Measurements from ENCODE around the gene CSTF1.

The CSTF1 gene

DNA sequence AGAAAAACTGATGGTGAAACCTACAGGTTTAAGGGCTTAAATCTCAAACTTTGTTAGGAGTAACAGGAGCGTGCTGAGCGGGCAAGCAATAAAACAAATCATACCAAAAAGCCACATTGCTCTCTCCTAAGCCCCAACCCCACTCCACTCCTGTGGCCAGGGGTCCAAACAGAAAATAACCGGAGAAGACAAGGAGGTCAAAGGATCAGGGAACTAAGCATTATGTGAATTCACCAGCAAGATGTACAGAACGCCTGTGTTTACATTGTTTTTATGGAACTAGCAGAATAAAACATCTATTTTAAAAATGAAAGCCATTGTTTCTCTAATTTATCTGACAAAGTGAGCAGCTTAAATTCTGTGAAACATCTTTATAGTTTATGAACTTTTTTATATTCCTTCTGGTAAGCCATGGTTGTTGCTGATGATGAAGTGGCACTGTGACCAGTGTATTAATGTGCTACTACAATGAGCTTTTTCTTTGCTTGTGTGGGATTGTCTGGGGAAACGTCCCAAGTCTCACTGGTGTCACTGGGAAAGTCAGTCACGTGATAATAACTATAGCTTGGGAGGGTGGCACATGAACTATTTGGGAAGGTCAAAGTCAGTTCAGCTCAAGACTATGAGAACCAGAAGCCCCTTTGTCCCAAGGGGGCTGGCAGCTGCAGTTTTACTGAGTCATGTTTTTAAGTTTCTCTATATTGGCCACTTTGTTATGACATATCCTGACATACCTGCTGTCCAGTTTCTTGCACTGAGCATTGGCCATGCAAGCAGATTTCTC is 23.9 kb upstream of the CSTF1 start:
- Histone ChIP-seq H3K9me3 (ENCODE audit: control insufficient read depth in 5 of 5, low read length in 5 of 5) (no peaks in the 10 kb centered on the region), H3K4me1 (ENCODE audit: control insufficient read depth in 5 of 5, insufficient read depth in 5 of 5, low read length in 5 of 5) (no peaks in the 10 kb centered on the region), H3K27ac (ENCODE audit: low read depth, low read length) (no peak overlapping the region), H3K4me3 (ENCODE audit: low read depth in 1 of 5, low read length in 5 of 5) (no peak overlapping the region), H3K36me3 (ENCODE audit: control insufficient read depth in 5 of 5, insufficient read depth in 5 of 5, low read length in 5 of 5) (peaks cover 17 to 52% (median 41%) of the 10 kb centered on the region in 5 donors), H3K27me3 (ENCODE audit: control insufficient read depth in 5 of 5, insufficient read depth in 4 of 5, low read length in 5 of 5) (no peaks in the 10 kb centered on the region), H3K9ac (ENCODE audit: low read length in 5 of 5) (no peak overlapping the region)

DNA sequence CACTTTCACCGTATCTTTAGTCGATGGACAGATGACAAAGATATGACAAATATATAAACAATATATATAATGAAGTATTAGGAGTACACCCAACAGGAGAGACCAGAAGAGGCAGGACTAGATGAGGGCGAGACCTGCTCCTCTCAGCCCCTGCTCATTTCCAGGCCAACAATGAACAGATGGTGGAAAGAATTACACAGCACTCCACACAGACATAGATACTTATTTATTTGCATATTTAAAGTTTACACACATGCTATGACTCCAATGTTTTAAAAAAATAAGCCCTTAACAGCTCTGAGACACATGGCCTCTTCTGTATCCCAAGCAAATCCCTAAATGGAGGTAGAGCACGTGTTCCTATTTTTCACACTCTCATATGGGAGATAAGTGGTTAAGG is 23.3 kb upstream of the CSTF1 start:
- H3K27ac ChIP-seq (ENCODE audit: low read depth, low read length): no peak overlapping the region
- no peaks in the 10 kb centered on the region for H3K4me1 ChIP-seq (ENCODE audit: control insufficient read depth in 5 of 5, insufficient read depth in 5 of 5, low read length in 5 of 5)
- no peaks in the 10 kb centered on the region for H3K9me3 ChIP-seq (ENCODE audit: control insufficient read depth in 5 of 5, low read length in 5 of 5)
- no peak overlapping the region for H3K9ac ChIP-seq (ENCODE audit: low read length in 5 of 5)
- no peak overlapping the region for H3K4me3 ChIP-seq (ENCODE audit: low read depth in 1 of 5, low read length in 5 of 5)
- peaks cover 17 to 49% (median 41%) of the 10 kb centered on the region in 5 donors for H3K36me3 ChIP-seq (ENCODE audit: control insufficient read depth in 5 of 5, insufficient read depth in 5 of 5, low read length in 5 of 5)
- H3K27me3 ChIP-seq (ENCODE audit: control insufficient read depth in 5 of 5, insufficient read depth in 4 of 5, low read length in 5 of 5): no peaks in the 10 kb centered on the region

DNA sequence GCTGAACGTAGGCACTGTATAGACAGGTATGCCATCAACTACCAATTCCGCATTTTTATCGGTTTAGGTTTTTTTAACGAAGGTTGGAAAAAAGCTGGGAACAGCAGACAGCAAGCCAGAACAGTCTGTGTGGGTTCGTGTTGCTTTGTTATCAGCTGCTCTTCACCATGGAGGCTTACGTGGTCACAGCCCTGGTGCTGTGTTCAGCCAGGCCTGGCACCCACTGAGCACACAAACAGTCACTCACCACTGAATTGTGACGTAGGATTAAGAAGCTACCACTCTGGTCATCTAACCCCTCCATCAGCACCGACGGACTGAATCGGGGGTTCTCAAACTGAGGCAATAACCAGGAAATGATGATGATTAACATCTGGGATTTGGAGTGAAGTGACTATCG is 20.5 kb upstream of the CSTF1 start:
- Histone ChIP-seq H3K9me3 (ENCODE audit: control insufficient read depth in 5 of 5, low read length in 5 of 5) (no peaks in the 10 kb centered on the region), H3K4me1 (ENCODE audit: control insufficient read depth in 5 of 5, insufficient read depth in 5 of 5, low read length in 5 of 5) (no peaks in the 10 kb centered on the region), H3K9ac (ENCODE audit: low read length in 5 of 5) (no peak overlapping the region), H3K4me3 (ENCODE audit: low read depth in 1 of 5, low read length in 5 of 5) (no peak overlapping the region), H3K27ac (ENCODE audit: low read depth, low read length) (no peak overlapping the region), H3K27me3 (ENCODE audit: control insufficient read depth in 5 of 5, insufficient read depth in 4 of 5, low read length in 5 of 5) (no peaks in the 10 kb centered on the region), H3K36me3 (ENCODE audit: control insufficient read depth in 5 of 5, insufficient read depth in 5 of 5, low read length in 5 of 5) (peaks cover 7 to 23% (median 20%) of the 10 kb centered on the region in 5 donors)

DNA sequence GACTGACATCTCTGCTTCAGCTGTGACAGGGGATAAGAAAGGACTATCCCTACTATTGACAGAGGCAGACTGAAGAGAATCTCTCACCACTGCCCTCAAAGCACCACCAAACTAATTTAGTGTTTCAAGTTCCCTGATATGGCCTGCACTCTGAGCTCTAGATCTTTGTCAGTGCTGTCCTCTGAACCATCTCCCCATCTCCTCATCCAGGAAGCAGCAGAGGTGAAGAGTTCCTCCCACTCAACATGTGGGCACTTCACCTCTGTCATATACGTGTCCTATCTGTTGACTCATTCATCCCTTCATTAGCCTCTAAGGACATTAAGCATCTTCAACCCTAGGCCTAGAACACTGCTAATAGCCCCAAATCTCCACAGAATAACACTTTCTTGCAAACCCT is 19.6 kb upstream of the CSTF1 start:
- Histone ChIP-seq H3K36me3 (ENCODE audit: control insufficient read depth in 5 of 5, insufficient read depth in 5 of 5, low read length in 5 of 5) (peaks cover 2 to 14% (median 12%) of the 10 kb centered on the region in 5 donors), H3K4me3 (ENCODE audit: low read depth in 1 of 5, low read length in 5 of 5) (no peak overlapping the region), H3K9me3 (ENCODE audit: control insufficient read depth in 5 of 5, low read length in 5 of 5) (no peaks in the 10 kb centered on the region), H3K4me1 (ENCODE audit: control insufficient read depth in 5 of 5, insufficient read depth in 5 of 5, low read length in 5 of 5) (no peaks in the 10 kb centered on the region), H3K27me3 (ENCODE audit: control insufficient read depth in 5 of 5, insufficient read depth in 4 of 5, low read length in 5 of 5) (no peaks in the 10 kb centered on the region), H3K9ac (ENCODE audit: low read length in 5 of 5) (no peak overlapping the region), H3K27ac (ENCODE audit: low read depth, low read length) (no peak overlapping the region)

DNA sequence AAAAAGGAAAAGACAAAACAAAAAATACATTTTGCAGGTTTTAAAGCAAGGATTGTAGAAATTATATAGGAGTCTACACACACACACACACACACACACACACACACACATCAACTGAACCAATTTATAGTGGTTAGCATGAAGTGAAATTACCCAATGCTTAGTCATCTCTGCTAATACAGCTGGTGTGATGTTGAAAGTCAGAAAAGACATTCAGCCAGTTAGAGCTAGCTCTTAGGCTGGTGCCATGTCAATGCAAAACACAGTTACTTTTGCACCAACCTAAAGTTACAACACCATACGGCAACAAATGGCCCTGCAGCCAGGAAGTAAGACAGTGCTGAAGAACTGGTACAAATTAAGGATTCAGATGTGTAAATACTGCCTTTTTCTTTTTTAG is 18.5 kb upstream of the CSTF1 start:
- H3K27me3 ChIP-seq (ENCODE audit: control insufficient read depth in 5 of 5, insufficient read depth in 4 of 5, low read length in 5 of 5): no peaks in the 10 kb centered on the region
- peaks cover 0 to 6% (median 5%) of the 10 kb centered on the region in 5 donors for H3K36me3 ChIP-seq (ENCODE audit: control insufficient read depth in 5 of 5, insufficient read depth in 5 of 5, low read length in 5 of 5)
- no peak overlapping the region for H3K9ac ChIP-seq (ENCODE audit: low read length in 5 of 5)
- no peaks in the 10 kb centered on the region for H3K4me1 ChIP-seq (ENCODE audit: control insufficient read depth in 5 of 5, insufficient read depth in 5 of 5, low read length in 5 of 5)
- no peak overlapping the region for H3K27ac ChIP-seq (ENCODE audit: low read depth, low read length)
- no peaks in the 10 kb centered on the region for H3K9me3 ChIP-seq (ENCODE audit: control insufficient read depth in 5 of 5, low read length in 5 of 5)
- H3K4me3 ChIP-seq (ENCODE audit: low read depth in 1 of 5, low read length in 5 of 5): no peak overlapping the region

DNA sequence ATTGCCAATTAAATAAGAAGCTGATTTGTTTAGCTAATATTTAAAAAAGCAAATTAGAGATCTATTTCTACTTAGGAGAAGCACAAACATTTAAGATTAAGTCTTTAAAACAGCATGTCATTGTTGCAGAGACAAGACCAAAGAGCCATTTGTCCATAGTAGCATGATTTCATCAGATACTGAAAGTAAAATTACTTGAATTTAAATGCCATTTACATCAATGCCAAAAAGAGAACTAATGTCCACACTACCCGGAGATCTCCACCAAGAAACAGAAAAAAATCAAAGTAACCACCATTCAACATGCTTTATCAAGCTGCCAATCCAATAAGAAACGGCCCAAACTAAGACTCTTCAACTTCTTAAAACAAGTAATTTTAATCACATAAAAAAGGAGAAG is 16.1 kb upstream of the CSTF1 start:
- H3K27ac ChIP-seq (ENCODE audit: low read depth, low read length): no peak overlapping the region

DNA sequence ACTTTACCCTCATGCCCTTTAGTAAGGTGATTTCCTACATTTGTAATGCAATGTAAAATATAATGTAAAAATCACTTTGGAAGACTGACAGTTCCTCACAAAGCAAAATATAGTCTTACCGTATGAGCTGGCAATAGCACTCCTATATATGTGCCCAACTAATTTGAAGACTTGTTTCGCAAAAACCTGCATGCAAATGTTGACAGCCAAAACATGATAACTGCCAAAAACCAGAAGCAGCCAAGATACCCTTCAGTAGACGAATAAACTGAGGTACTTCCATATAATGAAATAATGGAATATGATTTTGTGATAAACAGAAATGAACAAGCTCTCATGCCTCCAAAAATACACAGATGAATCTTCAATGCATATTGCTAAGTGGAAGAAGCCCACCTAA is 14.1 kb upstream of the CSTF1 start:
- Histone ChIP-seq H3K36me3 (ENCODE audit: control insufficient read depth in 5 of 5, insufficient read depth in 5 of 5, low read length in 5 of 5) (peaks cover 0 to 4% (median 0%) of the 10 kb centered on the region in 5 donors), H3K9me3 (ENCODE audit: control insufficient read depth in 5 of 5, low read length in 5 of 5) (no peaks in the 10 kb centered on the region), H3K4me3 (ENCODE audit: low read depth in 1 of 5, low read length in 5 of 5) (no peak overlapping the region), H3K27me3 (ENCODE audit: control insufficient read depth in 5 of 5, insufficient read depth in 4 of 5, low read length in 5 of 5) (no peaks in the 10 kb centered on the region), H3K4me1 (ENCODE audit: control insufficient read depth in 5 of 5, insufficient read depth in 5 of 5, low read length in 5 of 5) (no peaks in the 10 kb centered on the region), H3K9ac (ENCODE audit: low read length in 5 of 5) (no peak overlapping the region), H3K27ac (ENCODE audit: low read depth, low read length) (no peak overlapping the region)

More for the DNA sequence above, 16.1 kb upstream of the CSTF1 start:
- Histone ChIP-seq H3K9me3 (ENCODE audit: control insufficient read depth in 5 of 5, low read length in 5 of 5) (no peaks in the 10 kb centered on the region), H3K4me3 (ENCODE audit: low read depth in 1 of 5, low read length in 5 of 5) (no peak overlapping the region), H3K9ac (ENCODE audit: low read length in 5 of 5) (no peak overlapping the region), H3K27me3 (ENCODE audit: control insufficient read depth in 5 of 5, insufficient read depth in 4 of 5, low read length in 5 of 5) (no peaks in the 10 kb centered on the region), H3K4me1 (ENCODE audit: control insufficient read depth in 5 of 5, insufficient read depth in 5 of 5, low read length in 5 of 5) (no peaks in the 10 kb centered on the region), H3K36me3 (ENCODE audit: control insufficient read depth in 5 of 5, insufficient read depth in 5 of 5, low read length in 5 of 5) (peaks cover 0 to 3% (median 0%) of the 10 kb centered on the region in 5 donors)

DNA sequence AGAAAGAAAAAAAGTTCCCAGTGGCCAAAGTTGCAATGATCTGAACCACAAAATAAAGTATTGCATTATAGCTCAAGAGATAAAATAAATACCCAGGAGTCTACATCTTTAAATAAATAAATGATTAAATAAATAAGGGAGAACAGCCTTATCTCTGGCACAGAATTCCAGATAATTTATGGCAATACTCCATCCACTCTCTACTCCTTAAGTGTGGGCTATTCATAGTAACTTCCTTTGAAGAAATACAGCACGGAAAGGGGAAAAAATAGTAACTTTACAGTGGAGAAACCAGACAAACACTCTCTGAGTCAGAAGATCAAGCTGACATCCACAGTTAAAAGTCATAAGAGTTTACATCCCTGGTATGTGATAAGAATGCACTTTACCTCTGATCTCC is 12.1 kb upstream of the CSTF1 start:
- Histone ChIP-seq H3K9me3 (ENCODE audit: control insufficient read depth in 5 of 5, low read length in 5 of 5) (no peaks in the 10 kb centered on the region), H3K27me3 (ENCODE audit: control insufficient read depth in 5 of 5, insufficient read depth in 4 of 5, low read length in 5 of 5) (no peaks in the 10 kb centered on the region)

DNA sequence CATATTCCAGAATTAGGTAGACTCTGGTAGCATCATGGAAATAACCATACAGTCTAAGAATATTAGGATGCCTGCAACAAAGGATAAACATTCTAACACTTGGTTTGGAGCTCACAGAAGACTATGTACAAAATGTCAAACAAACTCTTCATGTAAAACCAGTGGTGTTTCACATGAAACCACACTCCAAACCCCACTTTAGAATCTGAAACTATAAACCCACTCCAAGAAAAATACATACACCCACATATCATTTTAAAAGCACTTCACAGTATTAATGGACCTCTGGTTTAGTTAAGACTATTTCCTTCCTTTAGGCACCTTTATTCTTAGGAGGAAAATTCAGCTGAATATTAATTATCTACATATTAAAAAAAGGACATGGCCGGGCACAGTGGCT is 10.9 kb upstream of the CSTF1 start:
- H3K9me3 ChIP-seq (ENCODE audit: control insufficient read depth in 5 of 5, low read length in 5 of 5): no peaks in the 10 kb centered on the region
- H3K27me3 ChIP-seq (ENCODE audit: control insufficient read depth in 5 of 5, insufficient read depth in 4 of 5, low read length in 5 of 5): no peaks in the 10 kb centered on the region
- H3K4me1 ChIP-seq (ENCODE audit: control insufficient read depth in 5 of 5, insufficient read depth in 5 of 5, low read length in 5 of 5): no peaks in the 10 kb centered on the region
- no peak overlapping the region for H3K9ac ChIP-seq (ENCODE audit: low read length in 5 of 5)
- H3K27ac ChIP-seq (ENCODE audit: low read depth, low read length): no peak overlapping the region
- H3K4me3 ChIP-seq (ENCODE audit: low read depth in 1 of 5, low read length in 5 of 5): no peak overlapping the region
- H3K36me3 ChIP-seq (ENCODE audit: control insufficient read depth in 5 of 5, insufficient read depth in 5 of 5, low read length in 5 of 5): peaks cover 0 to 9% (median 0%) of the 10 kb centered on the region in 5 donors

More for the DNA sequence above, 12.1 kb upstream of the CSTF1 start:
- Histone ChIP-seq H3K27ac (ENCODE audit: low read depth, low read length) (no peak overlapping the region), H3K4me1 (ENCODE audit: control insufficient read depth in 5 of 5, insufficient read depth in 5 of 5, low read length in 5 of 5) (no peaks in the 10 kb centered on the region), H3K36me3 (ENCODE audit: control insufficient read depth in 5 of 5, insufficient read depth in 5 of 5, low read length in 5 of 5) (peaks cover 0 to 4% (median 0%) of the 10 kb centered on the region in 5 donors), H3K9ac (ENCODE audit: low read length in 5 of 5) (no peak overlapping the region), H3K4me3 (ENCODE audit: low read depth in 1 of 5, low read length in 5 of 5) (no peak overlapping the region)

DNA sequence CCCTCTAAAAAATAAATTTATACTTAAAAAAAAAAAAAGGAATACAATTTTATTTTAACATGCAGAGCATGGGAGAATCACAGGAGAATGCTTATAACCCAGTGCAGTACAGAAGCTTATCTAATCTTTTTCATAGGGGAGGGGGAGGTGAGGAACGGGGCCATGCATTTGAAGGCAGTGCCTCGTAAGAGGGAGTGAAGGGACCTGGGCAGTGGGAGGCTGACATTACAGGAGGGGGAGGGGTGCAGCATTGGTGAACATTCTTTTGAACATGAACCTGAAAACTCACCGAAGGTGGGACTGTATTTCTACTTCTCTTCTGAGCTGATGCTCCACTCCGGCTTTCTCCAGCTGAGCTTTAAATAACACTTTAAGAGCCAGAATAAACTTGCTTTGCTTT is 9.7 kb upstream of the CSTF1 start:
- Histone ChIP-seq H3K4me1 (ENCODE audit: control insufficient read depth in 5 of 5, insufficient read depth in 5 of 5, low read length in 5 of 5) (no peaks in the 10 kb centered on the region), H3K9ac (ENCODE audit: low read length in 5 of 5) (no peak overlapping the region), H3K27me3 (ENCODE audit: control insufficient read depth in 5 of 5, insufficient read depth in 4 of 5, low read length in 5 of 5) (no peaks in the 10 kb centered on the region), H3K4me3 (ENCODE audit: low read depth in 1 of 5, low read length in 5 of 5) (no peak overlapping the region), H3K9me3 (ENCODE audit: control insufficient read depth in 5 of 5, low read length in 5 of 5) (no peaks in the 10 kb centered on the region), H3K36me3 (ENCODE audit: control insufficient read depth in 5 of 5, insufficient read depth in 5 of 5, low read length in 5 of 5) (peaks cover 0 to 9% (median 0%) of the 10 kb centered on the region in 5 donors), H3K27ac (ENCODE audit: low read depth, low read length) (no peak overlapping the region)

Data from subcutaneous abdominal adipose tissue (tissue), 5 donors.